GM12874 (cell line): ENCODE measurements around the gene ERVK3-1.

Source experiments
- CTCF ChIP-seq: IDR thresholded peaks from 2 replicates; pipeline ENCODE4 v1.5.1; 2011; ENCODE audit warnings: low read depth, mild to moderate bottlenecking, control low read depth, low read length, moderate library complexity; ENCODE audit not compliant: insufficient read depth

ERVK3-1 gene

GRCh38 chr19:58353717-58354477 lies 48.7 kb downstream of the ERVK3-1 start:
- TF ChIP-seq CTCF, result no peak

- no peak for TF ChIP-seq CTCF
Measured at GRCh38 chr19:58354478-58355030, 49.4 kb downstream of the ERVK3-1 start.

- no peak for TF ChIP-seq CTCF
Measured at GRCh38 chr19:58355215-58355796, 50.1 kb downstream of the ERVK3-1 start.

- no peak for TF ChIP-seq CTCF
Measured at GRCh38 chr19:58355908-58356765, 51.0 kb downstream of the ERVK3-1 start.

- no peak for TF ChIP-seq CTCF
Measured at GRCh38 chr19:58356766-58357480, 51.7 kb downstream of the ERVK3-1 start.

GRCh38 chr19:58357481-58358145 lies 52.4 kb downstream of the ERVK3-1 start:
- TF ChIP-seq CTCF, result no peak
